HPDE6-E6E7 (cell line): Measurements from ENCODE around the gene TCF3.
A peak's percentile ranks its signal among the peaks of the same experiment; 100 is the strongest.

Source experiments
- DNase-seq: peaks from one replicate; pipeline ENCODE4 v3.0.0; 2011; ENCODE audit warnings: missing footprints; ENCODE audit errors: extremely low spot score

The TCF3 gene

DNA sequence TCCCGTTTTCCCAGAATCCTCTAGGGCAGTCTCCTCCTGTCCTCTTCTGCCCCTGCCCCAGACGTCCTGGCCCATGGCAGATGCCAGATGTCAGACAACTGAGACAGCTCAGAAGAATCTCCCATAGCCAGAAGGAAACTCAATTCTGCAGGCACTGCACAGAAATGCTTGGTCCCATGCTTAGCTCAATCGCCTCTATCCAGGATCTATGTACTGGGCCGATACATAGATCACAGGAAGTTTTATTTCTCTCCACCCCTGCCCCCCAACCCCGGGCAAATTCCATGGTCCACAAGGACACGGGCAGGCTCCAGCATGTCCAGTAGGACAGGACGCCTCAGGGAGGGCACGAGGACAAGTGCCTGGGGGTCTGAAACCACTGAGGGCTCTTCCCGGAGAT is 64.5 kb downstream of the TCF3 start:
- DNase-seq, result no peak

DNA sequence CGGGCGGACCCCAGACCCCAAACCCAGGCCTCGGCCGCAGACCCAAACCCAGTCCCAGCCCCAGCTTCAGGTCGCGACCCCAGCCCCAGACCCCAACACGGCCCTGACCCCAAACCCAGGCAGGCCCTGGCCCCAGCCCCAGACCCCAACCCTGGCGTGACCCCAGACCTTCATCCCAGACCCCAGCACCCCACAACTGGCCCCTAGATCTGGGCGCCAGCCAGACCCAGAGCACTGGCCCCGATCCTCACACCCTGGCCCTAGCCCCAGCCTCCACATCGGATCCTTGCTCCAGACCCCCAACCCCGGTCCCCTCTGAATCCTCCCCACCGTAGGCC is 67.2 kb downstream of the TCF3 start:
- no peak for DNase-seq

DNA sequence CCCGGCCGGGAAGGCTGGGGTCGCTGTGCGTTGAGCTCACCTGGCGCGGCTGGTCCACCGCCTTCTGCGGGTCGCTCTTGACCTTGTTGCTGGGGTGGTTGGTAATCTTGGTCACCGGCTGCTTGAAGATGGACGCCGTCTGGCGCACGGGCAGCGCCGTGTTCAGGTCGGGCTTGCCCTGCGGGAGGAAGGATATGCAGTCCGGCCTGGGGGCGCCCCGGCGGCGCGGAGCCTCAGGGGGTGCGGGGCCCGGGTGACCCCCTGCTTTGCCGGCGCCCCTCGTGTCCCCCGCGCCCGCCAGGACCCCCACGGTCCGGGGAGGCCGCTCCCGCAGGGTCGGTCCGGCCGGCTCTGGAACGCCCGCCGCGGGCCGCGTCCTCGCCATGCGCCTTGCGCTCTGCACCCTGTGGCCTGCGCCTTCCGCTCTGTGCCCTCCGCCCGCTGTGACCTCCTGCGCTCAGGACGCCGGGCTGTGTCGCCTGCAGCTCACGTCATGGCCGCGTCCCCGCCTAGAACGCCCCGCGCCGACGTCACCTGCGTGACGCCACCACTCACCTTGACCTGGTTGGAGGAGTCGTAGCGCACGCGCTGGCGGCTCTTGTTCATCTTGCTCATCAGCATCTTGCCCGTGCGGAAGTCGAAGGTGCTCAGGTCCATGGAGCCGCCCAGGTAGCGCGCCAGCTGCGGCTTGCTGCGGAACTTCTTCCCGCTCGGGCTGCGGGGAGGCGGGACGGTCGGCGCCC is 67.7 kb downstream of the TCF3 start:
- no peak for DNase-seq

DNA sequence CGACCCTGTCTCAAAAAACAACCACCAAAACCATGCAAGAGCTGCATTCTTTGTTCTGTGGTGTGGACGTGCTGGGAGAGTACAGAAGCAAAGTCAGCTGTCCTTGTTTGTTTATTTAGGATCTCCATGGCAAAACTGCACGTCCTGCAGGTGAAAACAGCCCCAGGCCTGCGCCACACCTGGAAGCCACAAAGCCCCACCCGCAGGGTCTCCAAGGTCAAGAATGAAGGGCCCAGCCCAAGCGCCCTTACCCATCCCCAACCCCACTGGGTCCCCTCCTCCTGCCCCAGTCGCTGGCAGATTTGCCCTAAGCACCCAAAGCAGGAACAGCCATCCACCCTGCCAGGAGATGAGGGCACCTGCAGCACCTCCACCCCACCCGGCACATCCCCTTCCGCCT is 70.2 kb downstream of the TCF3 start:
- DNase-seq, result no peak

DNA sequence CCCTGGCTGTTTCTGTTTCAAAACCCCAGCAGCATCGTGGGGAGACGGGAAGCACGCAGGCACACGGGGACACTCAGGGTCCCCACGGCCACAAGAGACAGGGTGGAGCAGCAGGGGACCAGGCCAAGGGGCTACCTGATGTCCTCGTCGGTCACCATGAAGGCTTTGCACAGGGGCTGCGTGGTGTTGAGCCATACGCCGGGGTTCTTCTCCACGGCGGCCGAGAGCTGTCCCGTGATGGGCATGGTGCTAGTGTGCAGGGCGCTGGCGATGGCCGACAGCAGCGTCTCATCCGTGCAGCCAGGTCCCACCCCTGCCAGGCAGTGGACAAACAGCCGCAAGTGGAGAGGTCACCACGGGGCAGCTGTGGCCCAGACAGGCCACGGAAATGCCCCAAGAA is 71.5 kb downstream of the TCF3 start:
- no peak for DNase-seq

DNA sequence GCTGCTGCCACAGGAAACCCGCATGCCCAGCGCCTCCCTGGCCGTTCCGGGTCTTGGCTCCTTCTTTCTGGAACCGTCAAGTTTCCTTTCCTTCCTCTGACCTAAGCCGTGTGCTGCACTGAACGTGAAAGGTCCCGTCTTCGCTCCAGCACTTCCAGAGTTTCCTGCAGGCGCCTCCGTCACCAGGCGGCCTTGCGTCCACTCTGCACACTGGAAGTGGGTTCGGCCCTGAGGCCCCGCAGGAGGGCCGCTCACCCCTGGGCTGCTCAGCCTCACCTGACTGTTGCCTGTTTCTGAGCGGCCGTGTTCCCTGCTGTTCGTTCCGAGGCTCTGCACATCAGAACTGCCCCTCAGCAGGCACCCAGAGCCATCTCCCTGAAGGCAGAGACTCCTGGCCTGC is 72.0 kb downstream of the TCF3 start:
- no peak for DNase-seq

DNA sequence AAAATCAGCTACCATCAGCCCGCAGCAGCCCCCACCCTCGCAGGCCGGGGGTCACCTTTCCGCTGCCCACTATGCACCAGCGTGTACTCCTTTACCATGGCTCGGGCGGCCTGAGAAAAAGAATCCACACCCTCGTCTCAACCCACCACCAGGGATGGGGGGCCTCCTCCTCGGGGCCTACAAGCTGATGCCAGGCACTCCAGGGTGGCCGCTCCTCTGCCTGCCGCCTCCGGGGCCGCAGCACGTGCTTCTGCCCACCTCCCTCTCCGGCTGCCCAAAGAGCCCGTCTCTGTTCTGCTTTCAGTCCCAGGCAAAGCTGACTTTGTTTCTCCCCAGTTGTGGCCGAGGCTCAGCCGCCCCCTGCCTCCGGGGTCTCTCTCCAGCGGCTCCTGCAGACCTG is 73.2 kb downstream of the TCF3 start:
- DNase-seq, result no peak

DNA sequence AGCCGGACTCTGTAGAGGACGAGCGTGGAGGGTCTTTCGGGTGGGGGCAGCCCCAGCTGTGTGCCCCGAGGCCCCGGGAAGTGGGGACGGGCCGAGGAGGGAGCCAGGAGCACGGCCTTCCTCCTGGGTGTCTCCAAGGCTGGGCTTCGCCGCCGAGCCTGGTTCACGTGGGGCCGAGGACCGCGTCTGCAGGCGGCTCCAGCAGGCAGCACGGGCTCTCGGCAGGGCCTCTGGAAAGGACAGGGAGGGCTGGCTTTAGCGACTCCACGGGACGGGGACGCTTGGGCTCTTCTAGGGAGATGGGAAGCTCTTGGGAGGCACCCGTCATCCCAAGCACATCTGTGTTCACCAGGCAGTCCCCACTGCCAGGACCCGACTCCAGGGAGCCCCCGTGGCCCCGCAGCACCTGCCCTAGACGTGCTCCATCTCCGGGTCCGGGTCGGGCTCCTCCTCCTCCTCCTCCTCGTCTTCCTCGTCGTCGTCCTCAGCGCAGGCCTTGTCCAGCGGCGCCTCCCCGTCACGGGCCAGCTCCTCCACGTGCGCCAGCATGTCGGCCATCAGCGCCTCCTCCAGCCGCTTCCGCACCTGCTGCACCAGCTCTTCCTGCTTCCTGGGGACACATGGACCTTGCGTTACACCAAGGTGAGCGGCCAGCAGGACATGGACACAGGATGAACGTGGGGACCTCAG is 74.3 kb downstream of the TCF3 start:
- DNase-seq, result no peak

DNA sequence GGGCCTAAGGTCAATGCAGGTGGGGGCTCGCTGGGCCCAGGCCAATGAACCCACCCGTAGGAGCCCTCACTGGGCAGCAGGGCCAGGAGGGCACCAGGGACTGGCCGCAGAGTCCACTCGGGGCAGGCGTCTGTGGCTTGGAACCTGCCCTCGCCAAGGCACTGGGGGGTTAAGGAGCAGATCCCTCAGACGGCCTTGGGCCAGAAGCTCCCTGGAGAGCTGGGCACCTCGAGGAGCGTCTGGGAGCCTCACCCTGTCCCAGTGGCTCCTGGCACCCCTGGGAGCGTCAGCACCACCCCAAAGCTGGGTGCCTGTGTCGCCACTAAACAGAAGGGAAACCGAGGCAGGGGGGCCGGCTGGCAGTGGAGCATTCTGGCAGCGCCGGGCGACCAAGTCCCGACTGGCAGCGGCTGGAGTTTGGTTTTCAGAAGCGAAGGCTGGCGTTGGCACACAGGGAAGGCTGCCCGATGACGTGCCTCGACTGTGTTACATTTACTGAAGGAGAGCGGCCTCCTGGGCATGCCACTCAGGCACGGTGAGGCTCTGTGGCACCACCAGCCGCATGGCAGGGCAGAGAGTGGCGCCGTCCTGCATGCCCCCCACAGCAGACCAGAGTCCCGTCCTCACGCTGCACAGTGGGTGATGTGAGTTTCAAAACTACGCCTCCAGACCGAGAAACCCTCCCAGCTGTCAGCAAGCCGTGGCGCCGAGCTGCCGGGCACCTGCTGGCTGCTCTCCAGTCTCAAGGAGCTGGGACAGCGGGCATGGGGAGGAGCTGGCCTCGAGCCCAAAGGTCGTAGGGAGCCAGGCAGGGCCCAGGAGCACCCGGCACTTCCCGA is 75.1 kb downstream of the TCF3 start:
- DNase-seq, result no peak

DNA sequence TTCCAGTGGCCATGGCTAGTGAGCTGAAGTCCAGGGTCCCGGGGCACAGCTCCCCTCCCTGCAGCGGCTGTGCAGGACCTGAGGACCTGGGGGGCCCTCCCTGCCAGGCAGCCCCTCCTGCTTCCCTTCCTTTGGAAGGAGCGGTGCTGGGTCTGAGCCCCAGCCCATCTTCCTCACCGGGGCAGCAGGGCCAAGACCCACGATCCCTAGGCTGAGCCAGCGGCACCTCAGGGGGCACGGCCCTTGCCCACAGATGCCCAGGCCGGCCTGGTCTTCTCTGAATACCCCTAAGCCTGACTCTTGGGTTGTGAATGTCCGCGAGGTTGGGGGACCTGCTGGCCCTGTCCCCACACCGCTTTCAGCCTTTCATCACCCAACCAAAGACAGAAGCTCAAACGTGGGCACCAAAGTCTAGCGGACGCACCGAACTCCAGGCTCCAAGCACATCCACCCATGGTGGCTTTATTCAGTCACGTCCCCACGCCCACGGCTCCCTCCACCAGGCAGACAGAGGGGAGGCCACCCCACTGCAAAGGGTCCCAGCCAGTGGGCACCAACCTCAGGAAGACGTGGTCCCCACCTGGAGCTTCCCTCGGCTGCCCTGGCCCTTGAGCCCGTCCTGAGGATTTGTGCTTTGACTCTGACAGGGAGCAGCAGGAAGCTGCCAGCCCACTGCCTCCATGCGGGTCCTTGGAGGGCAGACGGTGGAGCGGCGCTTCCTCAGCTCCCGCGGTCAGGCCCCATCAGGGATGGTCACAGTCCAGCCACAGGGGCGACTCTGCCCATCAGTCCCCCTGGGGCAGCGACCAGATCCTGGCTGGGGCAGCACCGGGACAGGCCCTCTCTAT is 75.9 kb downstream of the TCF3 start:
- no peak for DNase-seq

DNA sequence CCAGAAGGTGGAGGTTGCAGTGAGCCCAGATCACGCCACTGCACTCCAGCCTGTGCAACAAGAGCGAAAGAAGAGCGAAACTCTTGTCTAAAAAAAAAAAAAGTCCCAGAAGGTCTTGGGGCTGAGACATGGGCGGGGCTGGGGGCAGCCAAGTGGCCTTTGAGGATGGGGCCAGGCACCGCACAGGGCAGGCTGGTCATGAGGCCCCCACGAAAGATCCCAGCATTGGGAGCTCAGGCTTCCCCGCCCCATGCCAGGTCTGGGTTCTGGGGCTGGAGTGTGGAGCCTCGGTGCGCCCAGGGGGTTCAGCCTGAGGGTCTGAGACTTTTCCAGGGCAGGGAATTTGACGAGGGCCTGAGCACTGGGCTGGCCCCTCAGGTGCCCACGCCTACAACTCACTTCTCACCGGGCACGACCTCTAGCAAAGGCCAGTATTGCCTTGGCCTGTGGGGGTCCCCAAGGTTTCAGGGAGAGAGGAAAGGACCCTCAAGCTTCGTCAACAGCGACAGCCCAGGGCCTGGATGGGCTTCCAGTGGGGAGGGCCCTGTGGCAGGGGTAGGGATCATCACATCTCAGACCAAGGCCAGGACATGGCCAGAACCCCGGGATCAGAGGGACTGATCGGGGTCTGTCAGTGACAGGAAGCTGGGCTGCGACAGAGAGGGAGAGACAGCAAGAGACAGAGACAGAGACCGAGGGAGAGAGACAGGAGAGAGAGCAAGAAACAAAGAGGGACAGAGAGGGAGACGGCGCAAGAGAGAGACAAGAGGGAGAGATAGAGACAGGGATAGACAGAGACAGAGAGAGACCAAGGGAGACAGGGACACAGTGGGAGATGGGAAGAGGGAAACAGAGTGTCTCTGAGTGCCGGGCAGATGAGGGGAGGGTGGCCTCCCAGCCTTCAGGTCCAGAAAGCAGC is 76.8 kb downstream of the TCF3 start:
- no peak for DNase-seq

DNA sequence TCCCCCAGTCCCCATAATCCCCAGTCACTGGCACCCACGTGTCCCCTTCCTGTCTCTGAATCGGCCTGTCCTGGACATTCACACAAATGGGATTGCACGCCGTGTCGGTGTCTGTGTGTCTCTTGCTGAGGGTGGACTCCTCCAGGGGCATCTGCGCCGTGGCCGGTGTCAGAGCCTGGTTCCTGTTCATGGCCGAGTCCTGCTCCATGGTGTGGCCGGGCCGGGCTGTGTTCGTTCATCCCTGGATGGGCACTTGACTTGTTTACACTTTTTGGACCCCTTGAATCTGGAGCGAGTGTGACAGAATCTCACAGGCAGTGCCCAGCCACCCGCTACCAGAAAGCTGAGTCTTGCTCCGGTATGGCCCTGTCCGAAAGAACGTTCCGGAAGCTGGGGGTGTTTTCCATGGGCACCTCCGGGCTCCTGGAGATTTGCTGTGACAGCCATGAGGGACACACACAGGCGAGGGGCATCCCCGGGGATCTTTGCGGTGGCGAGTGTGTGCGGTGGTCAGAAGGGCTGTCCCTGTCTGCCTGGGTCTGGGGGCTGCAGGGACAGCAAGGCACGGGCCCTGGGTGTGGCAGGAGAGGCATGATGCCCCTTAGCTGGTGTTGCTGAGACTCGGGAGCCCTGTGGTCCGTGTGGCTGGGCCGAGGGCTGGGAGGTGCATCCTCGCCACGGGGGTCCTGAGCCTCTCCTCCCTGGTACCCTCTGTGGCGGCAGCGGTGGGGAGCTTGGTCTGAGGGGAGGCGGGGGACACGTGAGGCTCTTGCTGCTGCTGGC is 77.9 kb downstream of the TCF3 start:
- DNase-seq, result no peak

DNA sequence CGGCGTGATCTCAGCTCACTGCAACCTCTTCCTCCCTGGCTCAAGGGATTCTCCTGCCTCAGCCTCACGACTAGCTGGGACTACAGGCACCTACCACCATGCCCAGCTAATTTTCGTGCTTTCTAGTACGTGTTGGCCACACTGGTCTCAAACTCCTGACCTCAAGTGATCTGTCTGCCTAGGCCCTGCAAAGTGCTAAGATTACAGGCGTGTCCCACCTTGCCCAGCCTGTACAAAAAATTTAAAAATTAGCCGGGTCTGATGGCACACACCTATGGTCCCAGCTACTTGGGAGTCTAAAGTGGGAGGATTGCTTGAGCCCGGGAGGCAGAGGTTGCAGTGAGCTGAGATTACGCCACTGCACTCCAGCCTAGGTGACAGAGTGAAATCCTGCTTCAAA is 79.6 kb downstream of the TCF3 start:
- no peak for DNase-seq

DNA sequence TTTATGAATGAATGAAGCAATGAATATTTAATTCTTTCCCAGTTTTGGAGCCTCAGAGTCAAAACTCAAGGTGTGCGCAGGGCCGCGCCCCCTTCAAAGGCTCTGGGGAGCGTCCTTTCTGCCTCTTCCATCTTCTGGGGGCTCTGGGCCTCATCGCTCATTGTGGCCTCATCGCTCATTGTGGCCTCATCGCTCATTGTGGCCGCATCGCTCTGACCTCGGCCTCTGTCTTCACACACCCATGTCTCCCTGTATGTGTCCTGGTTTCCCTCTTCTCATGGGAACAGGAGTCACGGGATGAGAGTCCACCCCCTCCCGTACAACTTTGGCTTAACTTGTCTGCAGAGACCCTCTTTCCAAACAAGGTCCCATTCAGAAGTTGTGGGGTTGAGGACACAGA is 81.1 kb downstream of the TCF3 start:
- DNase-seq, result no peak

DNA sequence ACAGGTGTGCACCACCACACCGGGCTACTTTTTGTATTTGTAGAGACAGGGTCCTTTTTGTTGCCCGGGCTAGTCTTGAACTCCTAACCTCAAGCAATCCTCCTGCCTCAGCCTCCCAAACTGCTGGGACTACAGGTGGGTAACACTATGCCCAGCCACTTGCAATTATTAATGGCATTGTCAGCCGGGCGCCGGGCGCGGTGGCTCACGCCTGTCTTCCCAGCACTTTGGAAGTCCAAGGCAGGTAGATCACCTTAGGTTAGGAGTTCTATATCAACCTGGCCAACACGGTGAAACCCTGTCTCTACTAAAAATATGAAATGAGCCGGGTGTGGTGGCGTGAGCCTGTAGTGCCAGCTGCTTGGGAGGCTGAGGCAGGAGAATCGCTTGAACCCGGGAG is 81.6 kb downstream of the TCF3 start:
- no peak for DNase-seq

DNA sequence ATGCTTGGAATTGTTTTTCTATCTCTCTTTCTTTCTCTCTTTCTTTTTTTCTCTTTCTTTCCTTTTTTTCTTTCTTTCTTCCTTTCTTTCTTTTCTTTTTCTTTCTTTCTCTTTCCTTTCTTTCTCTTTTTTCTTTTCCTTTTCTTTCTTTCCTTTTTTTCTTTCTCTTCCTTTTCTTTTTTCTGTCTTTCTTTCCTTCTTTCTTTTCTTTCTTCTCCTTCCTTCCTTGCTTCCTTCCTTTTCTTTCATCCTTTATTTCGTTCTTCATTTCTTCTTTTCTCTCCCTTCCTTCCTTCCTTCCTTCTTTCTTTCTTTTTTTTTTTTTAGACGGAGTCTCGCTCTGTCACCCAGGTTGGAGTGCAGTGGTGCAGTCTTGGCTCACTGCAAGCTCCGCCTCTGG is 82.4 kb downstream of the TCF3 start:
- no peak for DNase-seq

DNA sequence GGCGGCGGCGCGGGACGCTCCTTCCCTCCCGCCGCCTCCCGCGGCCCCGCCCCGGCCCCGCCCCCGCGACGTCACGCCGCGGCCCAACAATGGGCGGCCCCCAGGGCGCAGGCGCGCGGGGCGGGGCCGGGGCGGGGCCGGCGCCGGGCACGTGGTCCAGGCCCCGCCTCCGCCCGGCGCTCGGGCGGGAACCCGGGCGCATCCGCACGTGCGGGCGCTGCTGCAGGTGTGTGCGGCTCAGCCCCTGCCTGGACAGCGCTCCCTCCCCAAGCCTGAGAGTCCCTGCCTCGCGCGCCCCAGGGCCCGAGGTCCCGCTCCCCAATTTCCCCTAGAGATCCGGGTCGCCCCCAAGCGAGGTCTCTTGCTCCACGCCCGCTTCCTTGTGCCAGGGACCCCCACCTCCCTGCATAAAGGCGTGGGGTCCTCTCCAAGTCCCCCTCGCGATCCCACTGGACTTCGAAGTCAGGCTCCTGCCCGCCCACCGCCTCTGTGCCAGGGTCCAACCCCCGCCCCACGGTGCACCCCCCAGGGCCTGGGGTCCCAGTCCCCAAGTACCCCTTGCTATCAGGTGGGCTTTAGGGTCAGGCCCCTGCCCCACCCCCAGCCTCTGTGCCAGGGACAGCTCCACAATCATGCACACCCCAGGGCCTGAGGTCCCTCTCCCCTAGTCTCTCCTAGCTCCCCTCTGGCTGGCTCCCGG is 83.9 kb downstream of the TCF3 start, which contains the start of gene MEX3D:
TSS of gene MEX3D (minus strand) at position 6 of the 700 bp plus-strand sequence. CDS start 267 bp downstream, outside the sequence.
- peak; percentile 87 for DNase-seq

DNA sequence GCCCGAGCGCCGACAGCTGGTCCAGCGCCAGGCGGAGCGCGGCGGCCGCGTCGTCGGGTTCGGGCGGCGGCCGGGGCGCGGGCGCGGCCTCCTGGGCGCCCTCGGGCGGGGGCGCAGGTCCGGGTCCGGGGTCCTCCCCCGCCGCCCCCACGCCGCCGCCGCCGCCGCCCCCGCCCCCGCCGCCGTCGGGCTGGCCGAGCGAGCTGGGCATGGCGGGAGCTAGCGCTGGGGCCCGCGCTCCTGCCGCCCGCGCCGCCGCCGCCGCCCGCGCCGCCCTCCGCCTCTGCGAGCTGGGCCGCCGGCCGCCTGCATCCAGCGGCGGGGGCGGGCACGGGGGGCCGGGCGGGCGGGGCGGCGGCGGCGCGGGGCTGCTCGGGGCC is 84.6 kb downstream of the TCF3 start:
- no peak for DNase-seq

DNA sequence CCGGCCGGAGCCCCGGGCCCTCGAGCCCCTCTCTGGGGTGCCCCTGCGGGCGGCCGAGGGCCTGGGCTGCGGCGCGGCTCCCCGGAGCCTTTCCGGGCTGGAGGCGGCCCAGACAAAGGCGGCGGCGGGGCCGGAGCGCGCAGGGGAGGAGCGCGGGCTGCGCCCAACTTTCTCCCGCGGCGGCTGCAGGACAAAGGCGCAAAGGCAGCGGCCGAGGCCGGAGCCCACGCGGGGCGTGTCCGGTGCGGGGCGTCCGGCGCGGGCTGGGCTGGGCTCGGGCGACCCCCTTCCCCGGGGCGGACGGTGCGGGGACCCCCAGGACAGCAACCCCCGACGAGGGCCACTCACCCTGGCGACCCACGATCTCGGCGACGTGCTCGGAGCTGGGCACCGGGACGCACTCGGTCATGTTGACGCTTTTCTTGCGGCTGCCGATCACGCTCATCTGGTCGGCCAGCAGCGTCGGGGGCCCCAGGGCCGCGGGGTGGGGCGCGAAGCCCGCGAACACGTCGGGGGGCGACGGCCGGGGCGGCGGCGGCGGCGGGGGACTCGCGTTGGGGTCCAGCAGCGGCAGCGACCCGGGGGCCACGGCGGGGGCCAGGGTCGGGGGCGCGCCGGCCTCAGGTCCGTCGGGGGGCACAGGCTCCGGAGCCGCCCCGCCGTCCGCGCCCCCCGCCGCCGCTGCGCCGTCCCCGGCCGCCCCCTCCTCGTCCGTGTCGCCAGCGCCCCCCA is 85.1 kb downstream of the TCF3 start:
- DNase-seq, result no peak
